Measurements from ENCODE around the gene PNKD.

- TF ChIP-seq, protein P1, sequence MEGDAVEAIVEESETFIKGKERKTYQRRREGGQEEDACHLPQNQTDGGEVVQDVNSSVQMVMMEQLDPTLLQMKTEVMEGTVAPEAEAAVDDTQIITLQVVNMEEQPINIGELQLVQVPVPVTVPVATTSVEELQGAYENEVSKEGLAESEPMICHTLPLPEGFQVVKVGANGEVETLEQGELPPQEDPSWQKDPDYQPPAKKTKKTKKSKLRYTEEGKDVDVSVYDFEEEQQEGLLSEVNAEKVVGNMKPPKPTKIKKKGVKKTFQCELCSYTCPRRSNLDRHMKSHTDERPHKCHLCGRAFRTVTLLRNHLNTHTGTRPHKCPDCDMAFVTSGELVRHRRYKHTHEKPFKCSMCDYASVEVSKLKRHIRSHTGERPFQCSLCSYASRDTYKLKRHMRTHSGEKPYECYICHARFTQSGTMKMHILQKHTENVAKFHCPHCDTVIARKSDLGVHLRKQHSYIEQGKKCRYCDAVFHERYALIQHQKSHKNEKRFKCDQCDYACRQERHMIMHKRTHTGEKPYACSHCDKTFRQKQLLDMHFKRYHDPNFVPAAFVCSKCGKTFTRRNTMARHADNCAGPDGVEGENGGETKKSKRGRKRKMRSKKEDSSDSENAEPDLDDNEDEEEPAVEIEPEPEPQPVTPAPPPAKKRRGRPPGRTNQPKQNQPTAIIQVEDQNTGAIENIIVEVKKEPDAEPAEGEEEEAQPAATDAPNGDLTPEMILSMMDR (conservative IDR thresholded peaks at IDR 0.05; ENCODE audit: low read length) = no peak
- no peak for TF ChIP-seq EZH2phosphoT487 (IDR thresholded peaks at IDR 0.05; ENCODE audit: borderline replicate concordance, low read depth, low read length)
Measured at GRCh38 chr2:218236829-218237228, 33.5 kb upstream of the PNKD start.
